ENCODE results near the gene WIPF3. TPM values are rescaled to one million over a fixed set of nuclear protein-coding genes. Genes with fewer than 3 reads are reported as not detected.
A peak's percentile ranks its signal among the peaks of the same experiment; 100 is the strongest.

The WIPF3 gene
- total RNA-seq, 6 donors from 2014 or later: 0.34 to 1.3 (median 0.96) TPM; not detected in 2

DNA sequence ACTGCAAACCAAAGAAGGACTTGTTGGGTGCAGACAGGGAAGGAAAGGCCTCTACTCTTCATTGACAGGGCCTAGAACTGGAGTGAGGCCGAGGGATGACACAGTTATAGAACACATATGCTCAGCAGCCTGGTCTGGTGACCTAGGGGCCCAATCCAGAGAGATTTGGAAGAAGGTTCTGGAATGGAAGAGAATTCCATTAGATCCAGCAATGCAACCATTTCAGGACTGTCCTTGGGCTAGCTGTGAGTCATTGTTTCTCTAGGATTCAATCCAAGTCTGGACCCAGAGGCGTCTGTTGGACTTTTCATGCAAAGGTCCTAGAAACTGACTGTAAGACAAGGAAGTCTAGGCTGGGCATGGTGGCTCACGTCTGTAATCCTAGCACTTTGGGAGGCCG lies 59.2 kb downstream of the WIPF3 start:
- WGBS, 2 donors: 74 to 78% methylated on average over 4 of the region's 4 CpGs
- Histone ChIP-seq H3K36me3 (no peaks in the 10 kb centered on the region), H3K4me1 (peaks cover 4 to 22% (median 14%) of the 10 kb centered on the region in 4 donors), H3K27me3 (no peaks in the 10 kb centered on the region), H3K27ac (no peak overlapping the region), H3K9me3 (no peaks in the 10 kb centered on the region), H3K4me3 (no peak overlapping the region)
- ATAC-seq (ENCODE audit: low FRiP score in 2 of 2): peak in 1 of 2 donors; percentile 82
- no peak for TF ChIP-seq POLR2AphosphoS5 (IDR thresholded peaks at IDR 0.05)
- no peak for TF ChIP-seq POLR2A (IDR thresholded peaks at IDR 0.05)
- no peak for TF ChIP-seq EP300 (IDR thresholded peaks at IDR 0.05)
- TF ChIP-seq, protein P1, sequence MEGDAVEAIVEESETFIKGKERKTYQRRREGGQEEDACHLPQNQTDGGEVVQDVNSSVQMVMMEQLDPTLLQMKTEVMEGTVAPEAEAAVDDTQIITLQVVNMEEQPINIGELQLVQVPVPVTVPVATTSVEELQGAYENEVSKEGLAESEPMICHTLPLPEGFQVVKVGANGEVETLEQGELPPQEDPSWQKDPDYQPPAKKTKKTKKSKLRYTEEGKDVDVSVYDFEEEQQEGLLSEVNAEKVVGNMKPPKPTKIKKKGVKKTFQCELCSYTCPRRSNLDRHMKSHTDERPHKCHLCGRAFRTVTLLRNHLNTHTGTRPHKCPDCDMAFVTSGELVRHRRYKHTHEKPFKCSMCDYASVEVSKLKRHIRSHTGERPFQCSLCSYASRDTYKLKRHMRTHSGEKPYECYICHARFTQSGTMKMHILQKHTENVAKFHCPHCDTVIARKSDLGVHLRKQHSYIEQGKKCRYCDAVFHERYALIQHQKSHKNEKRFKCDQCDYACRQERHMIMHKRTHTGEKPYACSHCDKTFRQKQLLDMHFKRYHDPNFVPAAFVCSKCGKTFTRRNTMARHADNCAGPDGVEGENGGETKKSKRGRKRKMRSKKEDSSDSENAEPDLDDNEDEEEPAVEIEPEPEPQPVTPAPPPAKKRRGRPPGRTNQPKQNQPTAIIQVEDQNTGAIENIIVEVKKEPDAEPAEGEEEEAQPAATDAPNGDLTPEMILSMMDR (IDR thresholded peaks at IDR 0.05): no peak
- no peak for DNase-seq

DNA sequence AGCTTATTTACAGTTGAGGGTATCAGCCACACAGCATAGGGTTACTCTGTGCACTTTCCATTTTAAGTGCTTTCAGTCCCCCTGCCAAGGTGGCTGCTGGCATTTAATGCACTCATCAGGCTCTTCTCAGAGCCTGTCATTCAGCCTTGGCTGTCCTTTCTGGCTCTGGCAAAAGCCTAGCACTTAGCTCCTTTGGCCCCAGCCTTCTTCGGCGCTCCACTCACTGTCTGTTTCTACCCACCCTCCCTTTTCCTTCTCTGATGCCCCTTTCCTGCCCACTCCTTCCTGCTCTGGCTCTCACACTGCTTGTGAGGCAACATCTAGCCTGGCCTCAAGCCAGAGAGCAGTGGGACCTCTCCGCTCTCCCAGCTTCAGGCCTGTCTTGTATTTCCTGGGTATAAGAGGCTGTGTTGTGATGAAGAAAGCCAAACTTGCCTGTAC lies 60.2 kb downstream of the WIPF3 start:
- Histone ChIP-seq H3K4me3 (no peak overlapping the region), H3K36me3 (no peaks in the 10 kb centered on the region), H3K4me1 (peaks cover 4 to 22% (median 14%) of the 10 kb centered on the region in 4 donors), H3K27ac (no peak overlapping the region), H3K9me3 (no peaks in the 10 kb centered on the region), H3K27me3 (no peaks in the 10 kb centered on the region)
- TF ChIP-seq EP300 (IDR thresholded peaks at IDR 0.05) (no peak), POLR2A (IDR thresholded peaks at IDR 0.05) (no peak), POLR2AphosphoS5 (IDR thresholded peaks at IDR 0.05) (no peak)
- TF ChIP-seq, protein P1 (IDR thresholded peaks at IDR 0.05): no peak
- DNase-seq: peak in 1 of 2 donors; percentile 72
- 0 to 20% methylated on average over 3 of the region's 3 CpGs for WGBS, 2 donors
- peak; percentile 65 to 67 for ATAC-seq (ENCODE audit: low FRiP score in 2 of 2)

DNA sequence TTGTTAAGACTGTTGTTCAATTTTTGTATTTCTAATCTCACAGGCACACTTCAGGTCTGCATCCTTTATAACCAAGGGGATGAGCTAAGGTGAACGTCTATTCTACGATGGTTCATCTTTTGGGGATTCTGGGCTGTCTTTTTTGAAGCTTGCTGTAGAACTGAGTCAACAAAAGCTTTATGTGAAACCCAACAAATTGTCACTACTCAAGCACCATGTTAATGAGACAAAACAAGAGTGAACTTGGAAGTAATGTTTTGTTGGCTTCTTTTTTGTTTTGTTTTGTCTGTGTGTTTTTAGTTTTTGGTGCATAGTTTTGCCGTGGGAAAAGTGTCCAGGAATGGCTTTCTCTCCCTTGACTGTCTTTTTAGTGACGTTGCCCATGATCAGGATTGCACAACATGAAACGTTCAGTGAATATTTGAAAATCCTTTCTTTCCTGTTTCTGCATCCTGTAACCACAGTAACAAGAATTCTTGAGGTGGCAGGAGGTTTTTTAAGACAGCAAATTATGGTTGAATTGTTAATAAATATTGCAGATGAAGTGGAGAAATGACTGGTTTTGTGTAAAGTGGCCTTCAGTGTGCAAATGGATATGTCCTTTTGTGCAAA lies 65.6 kb downstream of the WIPF3 start:
- WGBS, 2 donors: 45 to 51% methylated on average over 5 of the region's 5 CpGs
- Histone ChIP-seq H3K36me3 (no peaks in the 10 kb centered on the region), H3K27ac (no peak overlapping the region), H3K9me3 (no peaks in the 10 kb centered on the region), H3K4me1 (peaks cover 0 to 3% (median 0%) of the 10 kb centered on the region in 4 donors), H3K4me3 (no peak overlapping the region), H3K27me3 (no peaks in the 10 kb centered on the region)
- TF ChIP-seq, protein P1 (IDR thresholded peaks at IDR 0.05): no peak
- TF ChIP-seq POLR2A (IDR thresholded peaks at IDR 0.05): no peak
- no peak for ATAC-seq (ENCODE audit: low FRiP score in 2 of 2)
- no peak for DNase-seq

DNA sequence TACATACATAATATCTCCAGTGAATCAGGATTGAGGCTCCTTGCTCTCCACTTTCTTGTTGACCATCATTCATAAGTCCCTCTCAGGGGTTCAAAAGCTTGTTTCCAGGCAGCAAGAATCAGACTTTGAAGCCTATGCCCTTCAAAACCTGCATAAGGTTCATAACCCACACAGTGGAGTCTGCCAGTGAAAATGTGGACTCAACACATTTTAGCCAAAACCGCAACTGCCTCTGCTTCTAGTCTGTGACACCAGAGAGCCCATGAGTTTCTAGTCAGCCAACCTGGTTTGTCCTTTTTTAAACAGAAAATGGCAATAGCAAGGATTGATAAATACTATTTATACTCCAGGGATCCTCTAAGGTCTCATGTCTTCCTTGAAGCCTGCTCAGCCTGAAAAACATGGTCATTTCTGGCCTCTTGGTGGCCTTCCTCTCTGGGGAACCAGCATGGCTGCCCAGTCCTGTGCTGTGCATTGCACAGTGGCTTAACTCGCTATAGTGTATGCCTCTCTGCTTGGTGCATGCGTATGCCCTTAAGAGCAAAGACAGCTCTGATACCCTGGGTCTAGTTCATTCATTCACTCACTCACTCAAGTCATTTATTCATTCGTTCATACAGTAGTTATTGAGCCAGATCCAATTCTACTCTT lies 67.5 kb downstream of the WIPF3 start:
- no peak overlapping the region for H3K27ac ChIP-seq
- WGBS, 2 donors: 87 to 95% methylated on average over 4 of the region's 4 CpGs
- no peak for ATAC-seq (ENCODE audit: low FRiP score in 2 of 2)

More for the DNA sequence above, 67.5 kb downstream of the WIPF3 start:
- TF ChIP-seq, protein P1 (IDR thresholded peaks at IDR 0.05): no peak
- TF ChIP-seq POLR2A (IDR thresholded peaks at IDR 0.05) (no peak), EP300 (IDR thresholded peaks at IDR 0.05) (no peak), POLR2AphosphoS5 (IDR thresholded peaks at IDR 0.05) (no peak)
- H3K4me3 ChIP-seq: no peak overlapping the region
- DNase-seq: no peak
- no peaks in the 10 kb centered on the region for H3K36me3 ChIP-seq
- H3K4me1 ChIP-seq: no peaks in the 10 kb centered on the region
- no peaks in the 10 kb centered on the region for H3K27me3 ChIP-seq
- H3K9me3 ChIP-seq: no peaks in the 10 kb centered on the region

All from upper lobe of left lung (tissue), 6 donors.